Measurements from ENCODE around the gene DYSF.

DYSF gene

DNA sequence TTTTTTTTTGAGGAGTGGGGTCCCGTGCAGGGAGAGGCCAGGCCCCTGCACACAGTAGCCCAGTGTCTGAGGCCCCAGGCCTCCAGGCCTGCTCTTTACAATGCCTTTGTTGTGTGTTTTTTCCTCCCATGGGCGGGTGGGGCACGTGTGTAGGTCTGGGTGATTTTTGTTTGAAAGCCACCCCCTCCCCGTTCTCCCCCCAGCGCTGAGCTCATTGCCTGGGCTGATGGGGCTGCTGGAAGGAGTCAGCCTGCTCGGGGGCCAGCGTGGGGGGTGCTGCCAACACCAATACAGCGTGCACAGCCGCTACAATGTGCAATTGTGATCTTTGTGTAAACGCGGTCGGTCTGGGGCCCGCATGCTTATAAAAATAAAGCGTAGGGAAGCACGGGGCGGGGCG, 142.7 kb downstream of the DYSF start:
- in situ Hi-C loops (cut with HindIII; ENCODE audit: low pct_unique_long_range_greater_than_20kb, low sequenced_read_pairs), result no loop called here
- no peak for TF ChIP-seq JUND (IDR thresholded peaks at IDR 0.05; ENCODE audit: low read depth)
- no peak for DNase-seq (ENCODE audit: low read depth in 1 of 2, low spot score in 1 of 2)

GRCh38 chr2:71597756-71598155, 144.4 kb downstream of the DYSF start:
- no peak for TF ChIP-seq JUND (IDR thresholded peaks at IDR 0.05; ENCODE audit: low read depth)
- in situ Hi-C loops (cut with HindIII; ENCODE audit: low pct_unique_long_range_greater_than_20kb, low sequenced_read_pairs), result no loop called here
- DNase-seq (ENCODE audit: low read depth in 1 of 2, low spot score in 1 of 2), result no peak

DNA sequence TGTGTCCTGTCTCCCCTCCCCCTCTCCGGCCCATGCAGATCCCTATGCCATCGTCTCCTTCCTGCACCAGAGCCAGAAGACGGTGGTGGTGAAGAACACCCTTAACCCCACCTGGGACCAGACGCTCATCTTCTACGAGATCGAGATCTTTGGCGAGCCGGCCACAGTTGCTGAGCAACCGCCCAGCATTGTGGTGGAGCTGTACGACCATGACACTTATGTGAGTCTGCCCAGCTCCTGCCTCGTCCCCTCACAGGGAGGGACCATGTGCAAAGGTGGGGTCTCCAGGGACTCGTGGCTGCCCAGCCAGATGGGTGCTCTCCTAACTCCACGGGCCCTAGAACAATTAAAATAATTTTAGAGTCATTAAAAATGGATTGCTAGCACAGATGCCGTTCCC, 145.2 kb downstream of the DYSF start:
- no peak for DNase-seq (ENCODE audit: low read depth in 1 of 2, low spot score in 1 of 2)
- in situ Hi-C loops (cut with HindIII; ENCODE audit: low pct_unique_long_range_greater_than_20kb, low sequenced_read_pairs), result no loop called here
- TF ChIP-seq JUND (IDR thresholded peaks at IDR 0.05; ENCODE audit: low read depth), result no peak

DNA sequence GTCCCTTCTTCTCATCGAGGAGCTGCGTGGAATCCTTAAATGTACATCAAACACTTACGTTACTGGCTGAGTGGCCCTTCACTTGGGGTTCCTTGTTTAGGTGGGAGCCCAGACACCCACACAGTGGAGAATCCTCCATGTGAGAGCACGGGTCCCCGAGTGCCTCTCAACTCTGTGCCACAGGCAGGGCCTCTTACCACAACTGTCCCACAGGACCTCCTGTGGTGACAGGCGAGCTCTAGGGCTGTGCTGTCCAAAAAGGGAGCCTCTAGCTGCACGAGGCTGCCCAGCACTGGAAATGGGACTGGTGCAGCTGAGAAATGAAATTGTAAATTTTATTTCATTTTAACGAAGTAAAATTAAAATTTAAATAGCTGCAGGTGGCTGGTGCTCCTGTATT, 145.7 kb downstream of the DYSF start:
- no peak for TF ChIP-seq JUND (IDR thresholded peaks at IDR 0.05; ENCODE audit: low read depth)
- in situ Hi-C loops (cut with HindIII; ENCODE audit: low pct_unique_long_range_greater_than_20kb, low sequenced_read_pairs), result no loop called here
- DNase-seq (ENCODE audit: low read depth in 1 of 2, low spot score in 1 of 2), result no peak

GRCh38 chr2:71599646-71600236, 146.4 kb downstream of the DYSF start:
- TF ChIP-seq JUND (IDR thresholded peaks at IDR 0.05; ENCODE audit: low read depth), result no peak
- in situ Hi-C loops (cut with HindIII; ENCODE audit: low pct_unique_long_range_greater_than_20kb, low sequenced_read_pairs), result no loop called here

GRCh38 chr2:71600555-71600954, 147.2 kb downstream of the DYSF start:
- in situ Hi-C loops (cut with HindIII; ENCODE audit: low pct_unique_long_range_greater_than_20kb, low sequenced_read_pairs), result no loop called here
- TF ChIP-seq JUND (IDR thresholded peaks at IDR 0.05; ENCODE audit: low read depth), result no peak
- no peak for DNase-seq (ENCODE audit: low read depth in 1 of 2, low spot score in 1 of 2)

More at GRCh38 chr2:71599646-71600236, 146.4 kb downstream of the DYSF start:
- DNase-seq (ENCODE audit: low read depth in 1 of 2, low spot score in 1 of 2), result no peak

DNA sequence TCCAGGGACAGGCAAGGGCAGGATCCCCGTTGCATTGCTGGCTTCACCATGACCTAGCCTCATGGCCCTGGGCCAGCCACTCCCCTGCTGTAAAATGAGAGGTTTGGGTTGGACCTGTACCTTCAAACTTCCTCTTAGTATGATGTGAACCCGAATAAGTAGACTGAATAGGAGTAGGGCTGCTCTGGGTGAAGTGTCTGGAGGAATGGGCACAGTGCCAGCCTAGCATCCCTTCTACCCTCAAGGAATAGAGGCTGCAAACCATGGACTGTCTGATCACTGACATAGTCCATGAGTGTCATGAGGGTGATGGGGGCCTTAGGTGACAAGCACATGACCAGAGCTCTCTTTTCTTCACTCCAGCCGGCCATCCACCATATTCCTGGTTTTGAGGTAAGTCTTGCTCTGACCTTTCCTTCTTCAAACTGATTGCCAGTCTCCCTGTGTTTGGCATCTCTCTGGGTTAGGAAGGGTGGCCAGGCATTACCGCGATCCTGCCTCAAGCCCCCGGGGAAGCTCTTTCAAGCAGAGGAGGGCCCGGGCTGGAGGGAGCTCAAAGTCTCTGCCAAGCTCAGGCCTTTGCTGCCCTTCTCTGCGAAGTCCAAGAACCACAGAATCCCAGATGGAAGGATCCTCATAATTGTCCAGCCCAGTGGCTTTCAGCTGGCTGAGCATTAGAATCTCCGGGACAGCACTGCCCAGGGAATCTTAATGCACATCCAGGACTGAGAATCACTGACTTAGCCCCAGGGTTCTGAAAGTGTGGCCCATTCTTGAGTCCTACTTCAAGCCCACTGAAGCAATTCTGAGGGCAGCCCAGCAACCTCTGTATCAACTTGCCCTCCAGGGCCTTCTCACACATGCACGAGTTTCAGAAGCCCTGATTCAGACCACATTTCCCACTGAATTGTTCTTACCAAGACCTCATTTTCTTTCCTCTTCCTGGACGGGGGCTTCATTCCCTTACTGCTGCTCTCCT, 148.1 kb downstream of the DYSF start:
- DNase-seq (ENCODE audit: low read depth in 1 of 2, low spot score in 1 of 2), result no peak
- in situ Hi-C loops (cut with HindIII; ENCODE audit: low pct_unique_long_range_greater_than_20kb, low sequenced_read_pairs), result no loop called here
- no peak for TF ChIP-seq JUND (IDR thresholded peaks at IDR 0.05; ENCODE audit: low read depth)

- in situ Hi-C loops (cut with HindIII; ENCODE audit: low pct_unique_long_range_greater_than_20kb, low sequenced_read_pairs), result no loop called here
- no peak for DNase-seq (ENCODE audit: low read depth in 1 of 2, low spot score in 1 of 2)
- TF ChIP-seq JUND (IDR thresholded peaks at IDR 0.05; ENCODE audit: low read depth), result no peak
Observed at GRCh38 chr2:71602115-71602495, 148.7 kb downstream of the DYSF start.

- in situ Hi-C loops (cut with HindIII; ENCODE audit: low pct_unique_long_range_greater_than_20kb, low sequenced_read_pairs), result no loop called here
- DNase-seq (ENCODE audit: low read depth in 1 of 2, low spot score in 1 of 2), result no peak
- no peak for TF ChIP-seq JUND (IDR thresholded peaks at IDR 0.05; ENCODE audit: low read depth)
Observed at GRCh38 chr2:71602581-71602980, 149.2 kb downstream of the DYSF start.

GRCh38 chr2:71603311-71603811, 150.0 kb downstream of the DYSF start:
- DNase-seq (ENCODE audit: low read depth in 1 of 2, low spot score in 1 of 2), result no peak
- in situ Hi-C loops (cut with HindIII; ENCODE audit: low pct_unique_long_range_greater_than_20kb, low sequenced_read_pairs), result no loop called here
- no peak for TF ChIP-seq JUND (IDR thresholded peaks at IDR 0.05; ENCODE audit: low read depth)

GRCh38 chr2:71603851-71604725, 150.7 kb downstream of the DYSF start:
- DNase-seq (ENCODE audit: low read depth in 1 of 2, low spot score in 1 of 2), result no peak
- in situ Hi-C loops (cut with HindIII; ENCODE audit: low pct_unique_long_range_greater_than_20kb, low sequenced_read_pairs), result no loop called here
- no peak for TF ChIP-seq JUND (IDR thresholded peaks at IDR 0.05; ENCODE audit: low read depth)

GRCh38 chr2:71604726-71605120, 151.4 kb downstream of the DYSF start:
- no peak for TF ChIP-seq JUND (IDR thresholded peaks at IDR 0.05; ENCODE audit: low read depth)
- no peak for DNase-seq (ENCODE audit: low read depth in 1 of 2, low spot score in 1 of 2)
- in situ Hi-C loops (cut with HindIII; ENCODE audit: low pct_unique_long_range_greater_than_20kb, low sequenced_read_pairs), result no loop called here

All from T47D (cell line).